Measurements from ENCODE around the gene CRISP3. TPM values are rescaled to one million over a fixed set of nuclear protein-coding genes. Genes with fewer than 3 reads are reported as not detected.

CRISP3 gene
- not detected in 2 replicates for total RNA-seq

DNA sequence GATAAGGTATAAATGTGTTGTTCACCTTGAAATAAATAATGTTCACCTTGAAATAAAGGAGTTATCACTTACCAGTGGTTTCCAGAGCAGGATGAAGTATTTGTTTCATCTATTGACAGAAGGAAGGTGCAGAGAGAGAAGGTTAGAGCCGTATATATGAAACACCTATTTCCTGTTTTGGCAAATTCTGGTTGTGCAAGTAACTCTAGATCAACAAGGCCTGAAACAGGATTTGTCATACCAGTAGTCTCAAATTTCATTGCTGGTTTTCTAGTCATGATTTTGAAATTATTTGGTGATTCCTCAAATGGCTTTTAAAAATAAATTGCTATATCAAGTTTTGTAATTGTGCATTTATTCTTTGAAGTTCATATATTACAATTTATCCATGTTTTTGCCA lies at the start of gene CRISP3:
Gene CRISP3 (minus strand): TSS at position 130 of the 400 bp plus-strand sequence. CDS start 21 bp downstream, at position 109.

DNA sequence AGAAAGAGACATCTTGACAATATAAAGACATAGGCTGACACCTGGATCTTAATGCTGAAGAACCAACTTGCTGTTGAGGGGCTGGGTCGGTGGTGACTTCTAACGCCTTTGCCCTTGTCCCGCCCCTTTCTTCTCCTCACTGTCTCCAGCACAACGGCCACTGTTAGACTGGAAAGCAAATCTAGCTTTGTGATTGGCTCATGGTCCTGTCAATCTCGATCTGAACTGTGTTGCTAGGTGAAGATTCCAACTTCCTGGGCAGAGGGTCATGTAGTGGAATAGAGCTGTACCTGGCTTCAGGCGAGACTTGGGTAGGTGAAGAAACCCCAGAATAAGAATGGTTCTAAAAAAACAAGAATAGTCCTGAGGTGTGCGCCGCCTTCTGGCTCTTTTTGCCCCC lies 43.0 kb upstream of the CRISP3 start, which contains the start of gene PGK2:
Gene PGK2 (minus strand): TSS at position 110 of the 400 bp plus-strand sequence. CDS start 98 bp downstream, at position 12.

DNA sequence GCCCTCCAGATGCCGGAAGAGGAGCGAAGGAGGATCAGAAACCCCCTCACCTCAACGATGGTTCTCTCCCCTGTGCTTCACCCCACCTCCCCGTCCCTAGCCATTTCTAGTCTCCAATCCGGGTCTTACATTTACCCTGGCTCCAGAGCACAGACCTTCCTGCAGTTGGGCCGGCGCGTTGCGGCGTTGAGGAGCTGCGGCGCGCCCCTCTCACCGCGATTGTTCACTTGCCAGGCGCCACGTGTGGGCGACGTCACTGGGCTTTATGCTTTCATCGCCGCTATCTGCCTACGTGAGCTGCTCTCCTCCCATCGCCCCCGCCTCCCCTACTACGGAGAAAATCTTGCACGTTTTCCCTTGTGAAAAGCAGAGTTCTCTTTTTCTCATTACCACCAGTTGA lies 30.8 kb downstream of the CRISP3 start, which contains the start of gene CRISP2:
Gene CRISP2 (minus strand): TSS at position 198 of the 400 bp plus-strand sequence. CDS start 4,347 bp downstream, outside the sequence.

Other genes starting within 250 kb of the CRISP3 start
- not detected in 2 replicates for gene GLYATL3, start 244.5 kb downstream of the CRISP3 start, total RNA-seq
- gene C6orf141, start 193.7 kb downstream of the CRISP3 start, total RNA-seq: 7.8 and 8.3 TPM in 2 replicates
- not detected in 2 replicates for gene RHAG, start 107.5 kb downstream of the CRISP3 start, total RNA-seq
- gene CRISP2, start 30.8 kb downstream of the CRISP3 start, total RNA-seq: not detected in 2 replicates
- not detected in 2 replicates for gene PGK2, start 42.9 kb upstream of the CRISP3 start, total RNA-seq
- not detected in 2 replicates for gene CRISP1, start 122.1 kb upstream of the CRISP3 start, total RNA-seq
- not detected in 2 replicates for gene DEFB114, start 219.8 kb upstream of the CRISP3 start, total RNA-seq
- gene DEFB113, start 225.2 kb upstream of the CRISP3 start, total RNA-seq: not detected in 2 replicates